Hepatocyte (in vitro differentiated cells): Measurements from ENCODE around the gene BBOX1.

Experiments
- EZH2 ChIP-seq: fragments of 200-600 bp; sonication (generic); IDR thresholded peaks from 2 replicates; pipeline ENCODE4 v1.6.1; 2016; ENCODE audit warnings: antibody characterized with exemption, mild to moderate bottlenecking, borderline replicate concordance
- TF ChIP-seq, protein P1 (sequence below): fragments of 200-600 bp; sonication (generic); IDR thresholded peaks from 2 replicates; pipeline ENCODE4 v1.5.1; 2016; ENCODE audit warnings: antibody characterized with exemption, mild to moderate bottlenecking; ENCODE audit not compliant: poor library complexity

DNA sequence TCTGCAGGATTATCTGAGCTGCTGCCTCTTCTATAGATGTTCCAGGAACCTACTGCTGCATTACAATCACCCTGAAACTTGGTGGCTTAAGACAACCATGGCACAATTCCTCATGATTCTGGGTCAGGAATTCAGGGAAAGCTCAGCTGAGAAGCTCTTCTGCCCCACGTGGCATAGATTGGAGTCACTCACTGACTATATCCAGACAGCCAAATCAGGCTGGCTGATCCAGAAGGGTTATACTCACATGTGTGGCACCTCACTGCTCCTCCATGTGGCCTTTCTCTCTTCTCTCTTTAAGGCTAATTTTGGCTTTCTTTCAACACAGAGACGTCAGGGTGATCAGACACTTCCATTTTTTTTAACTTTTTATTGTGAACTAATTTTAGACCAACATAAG, 125.5 kb downstream of the BBOX1 start:
- TF ChIP-seq, protein P1, sequence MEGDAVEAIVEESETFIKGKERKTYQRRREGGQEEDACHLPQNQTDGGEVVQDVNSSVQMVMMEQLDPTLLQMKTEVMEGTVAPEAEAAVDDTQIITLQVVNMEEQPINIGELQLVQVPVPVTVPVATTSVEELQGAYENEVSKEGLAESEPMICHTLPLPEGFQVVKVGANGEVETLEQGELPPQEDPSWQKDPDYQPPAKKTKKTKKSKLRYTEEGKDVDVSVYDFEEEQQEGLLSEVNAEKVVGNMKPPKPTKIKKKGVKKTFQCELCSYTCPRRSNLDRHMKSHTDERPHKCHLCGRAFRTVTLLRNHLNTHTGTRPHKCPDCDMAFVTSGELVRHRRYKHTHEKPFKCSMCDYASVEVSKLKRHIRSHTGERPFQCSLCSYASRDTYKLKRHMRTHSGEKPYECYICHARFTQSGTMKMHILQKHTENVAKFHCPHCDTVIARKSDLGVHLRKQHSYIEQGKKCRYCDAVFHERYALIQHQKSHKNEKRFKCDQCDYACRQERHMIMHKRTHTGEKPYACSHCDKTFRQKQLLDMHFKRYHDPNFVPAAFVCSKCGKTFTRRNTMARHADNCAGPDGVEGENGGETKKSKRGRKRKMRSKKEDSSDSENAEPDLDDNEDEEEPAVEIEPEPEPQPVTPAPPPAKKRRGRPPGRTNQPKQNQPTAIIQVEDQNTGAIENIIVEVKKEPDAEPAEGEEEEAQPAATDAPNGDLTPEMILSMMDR, result no peak
- TF ChIP-seq EZH2, result no peak
